Spleen (tissue), 11 donors: ENCODE measurements around the gene FAM193A. TPM values are rescaled to one million over a fixed set of nuclear protein-coding genes. Genes with fewer than 3 reads are reported as not detected.

ENCODE experiments used
- DNase-seq: peaks from one replicate; pipeline ENCODE4 v3.0.0-alpha.2; 2020
- H3K27ac ChIP-seq, 8 donors: fragments of 200-600 bp; sonication (generic) in 7 of 8; 1 replicate in 4 of 8; 2 replicates in 4 of 8; pipeline versions ENCODE4 v1.5.0 to v1.8.0; 2016 to 2021; ENCODE audit warnings: inconsistent platforms in 4 of 8, mild to moderate bottlenecking in 4 of 8, moderate library complexity in 1 of 8
- H3K27me3 ChIP-seq, 7 donors: fragments of 200-600 bp; sonication (generic) in 6 of 7; replicated peaks in 1 of 7; 1 replicate in 4 of 7; 2 replicates in 3 of 7; pipeline versions ENCODE4 v1.5.0 to v1.8.0; 2016 to 2021; ENCODE audit warnings: inconsistent platforms in 3 of 7, mild to moderate bottlenecking in 1 of 7
- H3K36me3 ChIP-seq, 6 donors: fragments of 200-600 bp; sonication (generic) in 5 of 6; 1 replicate in 4 of 6; 2 replicates in 2 of 6; pipeline versions ENCODE4 v1.5.0 to v1.8.0; 2016 to 2021; ENCODE audit warnings: inconsistent platforms in 2 of 6
- H3K4me1 ChIP-seq, 6 donors: fragments of 200-600 bp; sonication (generic) in 5 of 6; 1 replicate in 3 of 6; 2 replicates in 3 of 6; pipeline versions ENCODE4 v1.5.0 to v1.8.0; 2016 to 2021; ENCODE audit warnings: inconsistent platforms in 3 of 6
- H3K4me3 ChIP-seq, 8 donors: fragments of 200-600 bp; sonication (generic) in 7 of 8; 1 replicate in 4 of 8; 2 replicates in 4 of 8; pipeline versions ENCODE4 v1.5.0 to v1.8.0; 2016 to 2021; ENCODE audit warnings: inconsistent platforms in 4 of 8, mild to moderate bottlenecking in 4 of 8, moderate library complexity in 2 of 8
- H3K9me3 ChIP-seq, 8 donors: fragments of 200-600 bp; sonication (generic) in 7 of 8; 1 replicate in 4 of 8; 2 replicates in 4 of 8; pipeline versions ENCODE4 v1.5.0 to v1.8.0; 2016 to 2021; ENCODE audit warnings: inconsistent platforms in 4 of 8
- POLR2A ChIP-seq, 3 donors: fragments of 450-650 bp; IDR thresholded peaks; one replicate each; pipeline ENCODE4 v1.5.1; 2017; ENCODE audit warnings: antibody characterized with exemption in 3 of 3, mild to moderate bottlenecking in 1 of 3
- POLR2AphosphoS5 ChIP-seq, 3 donors: sonication (generic); formaldehyde crosslinking; IDR thresholded peaks; one replicate each; pipeline ENCODE4 v1.5.1; 2017; ENCODE audit warnings: antibody characterized with exemption in 3 of 3
- WGBS, 5 donors: extraction: QIAGEN DNeasy Blood & Tissue Kit in 3 of 5; methylation state at CpG; one replicate each; pipeline versions ENCODE4 v1.1.5 to v1.1.7; 2013 to 2018; 5-methylcytosine and 5-hydroxymethylcytosine counted together
- intact Hi-C: fragments of 100-400 bp; cut with DNase I; formaldehyde crosslinking; loops from one replicate; pipeline ENCODE4 v1.15.0; 2023; ENCODE audit warnings: low total_unique reads
- polyA plus RNA-seq, 3 donors: library from polyadenylated mRNA; stranded (reverse); fragments of 200-250 nt; gene quantifications; one replicate each; pipeline ENCODE4 v1.2.1, GENCODE V29; 2013
- total RNA-seq, 7 donors: library from RNA; depleted of rRNA in 3 of 7; stranded (reverse); fragments of >200 nt in 3 of 7; fragmentation: NEBNext Ultra II Directional in 4 of 7; extraction: Animal tissue kit (Norgen Biotek cat#: 25700) in 4 of 7; gene quantifications; one replicate each; pipeline versions ENCODE4 v1.1.0 to v1.2.1, GENCODE V29; 2016 to 2021
- TF ChIP-seq, protein P1 (sequence below), 11 experiments: fragments of 200-600 bp in 7 of 11; fragments of 450-650 bp in 4 of 11; sonication (generic) in 4 of 11; IDR thresholded peaks in 8 of 11; conservative IDR thresholded peaks in 3 of 11; 1 replicate in 7 of 11; 2 replicates in 4 of 11; pipeline versions ENCODE4 v1.4.0 to v1.8.0; 2016 to 2021; ENCODE audit warnings: antibody characterized with exemption in 11 of 11, inconsistent platforms in 4 of 11, mild to moderate bottlenecking in 1 of 11
- donor health status: healthy with polysubstance abuse.
- donor health status: DM: no; HTN: no; CAD: no; lungs with moderate emphysema.
- donor health status: DM: no; HTN: no; CAD: no.
- donor health status: Bipolar disorder and iron deficiency.
- donor health status: healthy.
- donor health status: DM: no; HTN: no; CAD: no.
- donor health status: DM: yes; HTN: yes; CAD: no.

The FAM193A gene
- total and polyA plus RNA-seq, 10 donors, result 6.2 to 37.7 (median 31.6) TPM

DNA sequence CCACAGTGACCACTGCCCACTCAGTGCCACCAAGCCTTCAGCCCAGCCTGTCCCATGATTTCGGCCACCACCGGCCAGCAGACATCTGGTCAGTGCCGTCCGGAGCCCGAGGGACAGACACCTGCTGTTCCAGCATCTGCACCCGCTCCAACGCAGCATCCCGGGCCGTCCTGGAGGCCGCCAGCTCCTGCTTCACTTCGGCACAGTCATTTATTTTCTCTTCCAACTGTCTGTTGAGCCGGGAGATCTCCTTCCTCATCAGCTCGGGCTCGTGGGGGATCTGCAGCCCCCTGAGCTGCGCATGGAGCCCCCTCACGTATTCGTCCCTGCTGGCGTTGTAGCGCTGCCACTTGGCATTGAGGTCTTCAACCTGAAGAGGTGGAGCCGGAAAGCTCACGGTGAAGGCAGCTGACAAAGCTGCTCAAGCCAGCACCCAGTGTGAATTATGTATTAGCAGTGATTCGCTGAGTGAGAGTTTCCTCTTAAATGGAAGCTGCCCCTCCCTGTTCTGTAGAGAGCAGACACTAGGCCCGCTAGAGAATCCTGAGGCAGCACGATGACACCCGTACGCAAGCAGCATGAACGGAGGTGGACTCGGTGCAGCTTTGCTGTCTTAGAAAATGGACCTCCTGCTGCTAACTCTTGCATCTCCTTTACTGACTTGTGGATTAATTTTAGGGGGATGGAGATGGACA is 208.3 kb downstream of the FAM193A start:
- DNase-seq, result peak; percentile 74
- Histone ChIP-seq H3K27me3 (no peaks in the 10 kb centered on the region), H3K4me1 (peaks cover 21 to 64% (median 32%) of the 10 kb centered on the region in 6 donors), H3K4me3 (no peak overlapping the region), H3K9me3 (no peaks in the 10 kb centered on the region), H3K36me3 (peaks cover 0 to 77% (median 54%) of the 10 kb centered on the region in 6 donors), H3K27ac (peak overlapping the region in 2 of 8 donors; percentile 69 to 83)
- intact Hi-C loops, result no loop called here
- TF ChIP-seq, protein P1, sequence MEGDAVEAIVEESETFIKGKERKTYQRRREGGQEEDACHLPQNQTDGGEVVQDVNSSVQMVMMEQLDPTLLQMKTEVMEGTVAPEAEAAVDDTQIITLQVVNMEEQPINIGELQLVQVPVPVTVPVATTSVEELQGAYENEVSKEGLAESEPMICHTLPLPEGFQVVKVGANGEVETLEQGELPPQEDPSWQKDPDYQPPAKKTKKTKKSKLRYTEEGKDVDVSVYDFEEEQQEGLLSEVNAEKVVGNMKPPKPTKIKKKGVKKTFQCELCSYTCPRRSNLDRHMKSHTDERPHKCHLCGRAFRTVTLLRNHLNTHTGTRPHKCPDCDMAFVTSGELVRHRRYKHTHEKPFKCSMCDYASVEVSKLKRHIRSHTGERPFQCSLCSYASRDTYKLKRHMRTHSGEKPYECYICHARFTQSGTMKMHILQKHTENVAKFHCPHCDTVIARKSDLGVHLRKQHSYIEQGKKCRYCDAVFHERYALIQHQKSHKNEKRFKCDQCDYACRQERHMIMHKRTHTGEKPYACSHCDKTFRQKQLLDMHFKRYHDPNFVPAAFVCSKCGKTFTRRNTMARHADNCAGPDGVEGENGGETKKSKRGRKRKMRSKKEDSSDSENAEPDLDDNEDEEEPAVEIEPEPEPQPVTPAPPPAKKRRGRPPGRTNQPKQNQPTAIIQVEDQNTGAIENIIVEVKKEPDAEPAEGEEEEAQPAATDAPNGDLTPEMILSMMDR (IDR thresholded peaks at IDR 0.05 in 8 of 11, conservative IDR thresholded peaks at IDR 0.05 in 3 of 11), result no peak
- peak in 1 of 3 donors; percentile 43 for TF ChIP-seq POLR2AphosphoS5 (IDR thresholded peaks at IDR 0.05)
- 95 to 96% (median 95%) methylated on average over 27 to 28 of the region's 28 CpGs for WGBS, 5 donors

DNA sequence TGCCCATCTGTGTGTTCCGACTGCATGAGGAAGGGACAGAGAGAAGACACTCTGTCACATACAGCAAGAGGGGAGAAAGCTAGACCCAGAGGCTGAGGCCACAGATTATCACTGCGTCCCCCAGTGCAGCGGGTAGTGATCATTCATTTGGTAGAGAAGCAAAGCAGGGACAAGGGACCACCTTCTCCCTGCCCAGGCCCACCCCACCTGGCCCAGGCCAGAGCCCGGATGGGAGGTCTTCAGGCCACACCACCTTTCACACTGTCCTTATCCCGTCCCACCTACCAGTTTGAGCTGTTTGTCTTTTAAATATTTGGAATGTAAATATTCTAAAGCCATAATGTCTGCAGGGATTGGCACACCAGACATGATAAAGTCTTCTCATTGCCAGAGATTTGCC is 209.1 kb downstream of the FAM193A start:
- peak overlapping the region; percentile 22 to 88 (median 74) for H3K27ac ChIP-seq
- H3K9me3 ChIP-seq, result no peaks in the 10 kb centered on the region
- peaks cover 0 to 84% (median 54%) of the 10 kb centered on the region in 6 donors for H3K36me3 ChIP-seq
- DNase-seq, result peak; percentile 54
- WGBS, 5 donors, result 93 to 98% (median 95%) methylated on average over 5 of the region's 5 CpGs
- intact Hi-C loops, result no loop called here
- H3K4me1 ChIP-seq, result peaks cover 21 to 71% (median 32%) of the 10 kb centered on the region in 6 donors
- no peak for TF ChIP-seq POLR2AphosphoS5 (IDR thresholded peaks at IDR 0.05)
- TF ChIP-seq, protein P1 (IDR thresholded peaks at IDR 0.05 in 8 of 11, conservative IDR thresholded peaks at IDR 0.05 in 3 of 11), result no peak
- no peak for TF ChIP-seq POLR2A (IDR thresholded peaks at IDR 0.05)
- H3K27me3 ChIP-seq, result no peaks in the 10 kb centered on the region
- no peak overlapping the region for H3K4me3 ChIP-seq

DNA sequence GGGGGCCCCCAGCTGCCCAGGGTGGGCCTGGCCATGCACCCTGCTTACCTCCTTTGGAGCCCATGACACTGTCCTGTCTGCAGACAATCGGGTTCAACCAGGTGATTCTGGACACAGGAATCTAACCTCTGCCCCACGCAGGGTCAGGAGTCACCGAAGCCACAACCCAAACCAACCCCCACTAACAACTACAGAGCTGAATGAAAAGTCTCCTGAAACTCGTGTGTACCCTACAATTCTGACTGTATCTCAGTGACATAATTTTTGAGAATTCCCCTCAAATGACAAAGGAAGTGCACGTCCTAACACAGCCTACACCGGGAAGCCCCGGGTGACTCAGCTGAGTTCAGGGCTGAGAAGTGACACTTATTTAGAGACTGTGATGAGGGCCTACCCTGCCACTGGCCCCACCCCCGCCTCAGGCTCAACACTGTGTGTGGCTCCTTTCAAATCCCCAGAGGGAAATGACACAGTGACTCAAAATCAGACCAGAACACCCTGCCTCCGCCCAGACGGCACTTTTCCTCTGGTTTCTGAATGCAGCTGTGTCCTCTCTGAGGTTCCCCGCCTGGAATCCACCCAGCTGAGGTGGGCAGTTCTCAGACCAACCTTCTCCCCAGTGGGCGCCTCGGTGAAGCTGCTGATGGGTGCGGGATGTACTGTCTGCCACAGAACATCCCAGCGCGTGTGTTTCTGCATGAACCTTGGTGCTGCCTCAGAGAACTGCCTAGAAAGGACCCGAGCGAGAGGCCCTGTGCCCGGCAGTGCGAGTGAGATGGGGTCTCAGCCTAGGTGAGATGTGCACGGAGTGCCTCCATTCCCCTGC is 209.7 kb downstream of the FAM193A start:
- Histone ChIP-seq H3K4me1 (peaks cover 21 to 76% (median 34%) of the 10 kb centered on the region in 6 donors), H3K27ac (peak overlapping the region; percentile 23 to 88 (median 74)), H3K4me3 (peak overlapping the region in 1 of 8 donors; percentile 25), H3K27me3 (no peaks in the 10 kb centered on the region), H3K36me3 (peaks cover 0 to 86% (median 54%) of the 10 kb centered on the region in 6 donors), H3K9me3 (no peaks in the 10 kb centered on the region)
- TF ChIP-seq POLR2AphosphoS5 (IDR thresholded peaks at IDR 0.05) (peak; percentile 42 to 77 (median 63)), POLR2A (IDR thresholded peaks at IDR 0.05) (no peak)
- intact Hi-C loops, result no loop called here
- WGBS, 5 donors, result 23 to 58% (median 55%) methylated on average over 17 to 21 of the region's 21 CpGs
- peak; percentile 90 for DNase-seq

DNA sequence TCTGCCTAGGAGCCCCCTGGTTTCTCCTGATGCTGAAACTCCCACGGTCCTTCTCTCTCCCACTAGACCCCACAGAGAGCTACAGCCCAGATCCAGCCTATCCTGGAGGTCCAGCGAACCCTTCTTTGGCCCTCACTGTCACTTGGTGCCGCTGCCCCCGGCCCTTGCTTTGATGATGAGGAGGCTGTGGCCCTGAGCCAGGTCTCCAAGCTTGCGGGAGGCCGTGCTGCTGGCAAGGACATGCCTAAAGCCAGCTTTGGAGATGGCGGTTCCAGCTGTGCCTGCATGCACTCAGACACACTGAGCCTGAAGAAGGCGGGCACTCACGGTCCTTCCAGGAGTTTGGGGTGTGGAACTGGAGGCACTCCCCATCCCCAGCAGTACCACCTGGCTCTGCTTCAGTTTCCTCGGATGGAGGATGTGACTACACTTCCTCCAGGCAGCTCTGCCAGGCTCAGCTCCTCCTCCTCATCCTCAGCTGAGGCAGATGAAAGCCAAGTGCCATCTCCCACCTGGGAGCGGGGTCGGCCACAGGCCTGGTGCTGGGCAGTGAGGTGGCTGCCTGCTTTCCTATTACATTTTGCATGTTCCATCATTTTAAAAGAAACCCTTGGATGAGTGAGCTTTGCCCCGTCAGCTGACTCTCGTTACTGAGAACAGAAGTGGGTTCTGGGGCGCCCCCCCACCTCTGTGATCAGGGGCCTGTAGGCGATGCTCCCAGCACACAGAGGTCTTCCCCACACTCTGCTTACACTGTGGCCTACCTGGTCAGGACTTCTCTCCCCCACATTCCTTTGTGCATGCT is 210.6 kb downstream of the FAM193A start:
- Histone ChIP-seq H3K27ac (peak overlapping the region; percentile 23 to 88 (median 74)), H3K36me3 (peaks cover 0 to 82% (median 47%) of the 10 kb centered on the region in 6 donors), H3K4me3 (peak overlapping the region in 1 of 8 donors; percentile 25), H3K27me3 (no peaks in the 10 kb centered on the region), H3K9me3 (no peaks in the 10 kb centered on the region), H3K4me1 (peaks cover 21 to 85% (median 34%) of the 10 kb centered on the region in 6 donors)
- TF ChIP-seq POLR2AphosphoS5 (IDR thresholded peaks at IDR 0.05), result peak in 1 of 3 donors; percentile 31
- TF ChIP-seq, protein P1 (IDR thresholded peaks at IDR 0.05 in 8 of 11, conservative IDR thresholded peaks at IDR 0.05 in 3 of 11), result no peak
- TF ChIP-seq POLR2A (IDR thresholded peaks at IDR 0.05), result no peak
- 73 to 77% (median 75%) methylated on average over 10 to 16 of the region's 16 CpGs for WGBS, 5 donors
- intact Hi-C loops, result no loop called here
- DNase-seq, result peak; percentile 77
